Nasal cavity respiratory epithelium epithelial cell of viscerocranial mucosa (primary cell): ENCODE data around the gene RNF217. TPM values are rescaled to one million over a fixed set of nuclear protein-coding genes. Genes with fewer than 3 reads are reported as not detected.

Experiments
- total RNA-seq: library from RNA; depleted of rRNA; stranded (reverse); fragments of >200 nt; gene quantifications from 2 replicates; pipeline ENCODE4 v1.2.3, GENCODE V29; 2014

The RNF217 gene
- total RNA-seq = 16.7 and 52.5 TPM in 2 replicates

DNA sequence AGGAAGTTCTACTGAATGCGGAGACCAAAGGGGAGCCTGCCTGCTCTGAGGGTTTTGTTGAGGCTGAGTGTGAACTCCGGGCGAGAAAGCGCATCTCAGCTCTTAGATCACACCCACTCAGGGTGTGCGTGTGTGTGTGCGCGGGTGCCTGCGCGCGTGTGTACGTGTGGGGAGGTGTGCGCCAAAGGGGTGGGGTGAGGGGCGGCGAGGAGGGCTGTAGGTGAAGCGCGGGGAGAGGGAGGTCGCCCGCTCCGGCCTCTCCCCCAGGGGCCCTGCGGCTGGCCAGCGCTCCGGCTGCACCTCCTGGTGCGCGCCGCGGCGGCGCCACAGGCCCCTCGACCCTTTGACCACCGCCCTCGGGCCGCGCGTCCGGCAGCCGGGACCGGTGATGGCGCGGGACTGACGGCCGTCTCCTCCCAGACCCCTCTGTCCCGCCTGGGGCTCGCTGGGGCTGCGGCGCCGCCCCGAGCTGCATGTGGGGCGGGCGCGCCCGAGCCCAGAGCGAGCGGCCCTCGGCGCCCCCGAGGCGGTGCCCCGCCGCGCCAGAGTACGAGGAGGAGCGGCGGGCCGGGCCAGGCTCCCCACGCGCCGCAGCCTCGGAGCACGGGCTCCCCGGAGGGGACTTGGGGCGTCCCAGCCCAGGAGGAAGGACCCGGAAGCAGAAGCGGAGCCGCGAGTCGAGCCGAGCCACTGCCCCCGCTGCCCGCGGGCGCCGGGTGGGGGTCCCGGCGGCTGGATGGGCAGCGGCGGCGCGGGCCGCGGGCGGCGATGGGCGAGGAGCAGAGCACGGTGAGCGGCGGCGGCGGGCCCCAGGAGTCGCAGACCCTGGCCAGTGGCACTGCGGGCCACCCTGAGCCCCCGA lies at the start of gene RNF217:
Gene RNF217, plus strand, starts transcription at position 661 of the 862 bp plus-strand sequence. Its CDS starts 108 bp downstream, at position 769.

Other genes starting within 250 kb of the RNF217 start
- 229 and 324 TPM in 2 replicates for gene TPD52L1, start 191.3 kb downstream of the RNF217 start, total RNA-seq